Esophagus squamous epithelium (tissue), 5 donors: Measurements from ENCODE around the gene DGKB. TPM values are rescaled to one million over a fixed set of nuclear protein-coding genes. Genes with fewer than 3 reads are reported as not detected.

ENCODE experiments used
- DNase-seq: peaks from one replicate; lab custom pipeline; 2025; lab: John Stamatoyannopoulos, UW
- H3K27ac ChIP-seq, 4 donors: fragments of 200-600 bp; sonication (generic); one replicate each; pipeline ENCODE4 v1.5.1; 2016 to 2019; ENCODE audit warnings: mild to moderate bottlenecking in 1 of 4
- H3K27me3 ChIP-seq, 4 donors: fragments of 200-600 bp; sonication (generic); 1 replicate in 3 of 4; 2 replicates in 1 of 4; pipeline versions ENCODE4 v1.5.1 to v1.6.0; 2017 to 2021; ENCODE audit warnings: antibody characterized with exemption in 1 of 4
- H3K36me3 ChIP-seq, 3 donors: fragments of 200-600 bp; sonication (generic); one replicate each; pipeline ENCODE4 v1.5.1; 2016 to 2019
- H3K4me1 ChIP-seq, 3 donors: fragments of 200-600 bp; sonication (generic); one replicate each; pipeline ENCODE4 v1.5.1; 2017 to 2019
- H3K4me3 ChIP-seq, 4 donors: fragments of 200-600 bp; sonication (generic); 1 replicate in 3 of 4; 2 replicates in 1 of 4; pipeline ENCODE4 v1.5.1; 2016 to 2019; ENCODE audit warnings: mild to moderate bottlenecking in 2 of 4, moderate library complexity in 1 of 4
- H3K9me3 ChIP-seq, 3 donors: fragments of 200-600 bp; sonication (generic); one replicate each; pipeline ENCODE4 v1.5.1; 2016 to 2019
- CTCF ChIP-seq, 6 experiments: fragments of 450-650 bp in 4 of 6; fragments of 200-600 bp in 2 of 6; sonication (generic) in 2 of 6; IDR thresholded peaks; one replicate each; pipeline ENCODE4 v1.5.1; 2016 to 2019; ENCODE audit warnings: antibody characterized with exemption in 6 of 6, mild to moderate bottlenecking in 4 of 6, moderate library complexity in 4 of 6
- POLR2A ChIP-seq, 4 donors: fragments of 450-650 bp; IDR thresholded peaks; one replicate each; pipeline ENCODE4 v1.6.1; 2017; ENCODE audit warnings: antibody characterized with exemption in 4 of 4, mild to moderate bottlenecking in 4 of 4, moderate library complexity in 3 of 4
- WGBS, 2 donors: methylation state at CpG; one replicate each; pipeline ENCODE4 v1.1.5; 2018; 5-methylcytosine and 5-hydroxymethylcytosine counted together
- intact Hi-C: fragments of 100-400 bp; cut with DNase I; formaldehyde crosslinking; loops from one replicate; pipeline ENCODE4 v1.15.0; 2022
- total RNA-seq, 4 donors: library from RNA; depleted of rRNA; stranded (reverse); fragments of >200 nt; gene quantifications; one replicate each; pipeline ENCODE4 v1.1.0, GENCODE V29; 2016
- donor health status: DM: yes; HTN: yes; CAD: no.

DGKB gene
- total RNA-seq, 4 donors from 2014 or later = 0.09 to 1.1 (median 0.23) TPM; not detected in 1

- H3K36me3 ChIP-seq = no peaks in the 10 kb centered on the region
- 49 to 69% methylated on average over 2 of the region's 2 CpGs for WGBS, 2 donors
- intact Hi-C loops = no loop called here
- H3K4me1 ChIP-seq = no peaks in the 10 kb centered on the region
- H3K27ac ChIP-seq = no peak overlapping the region
- H3K9me3 ChIP-seq = peaks cover 0 to 3% (median 0%) of the 10 kb centered on the region in 3 donors
- no peak for TF ChIP-seq POLR2A (IDR thresholded peaks at IDR 0.05)
- no peak for TF ChIP-seq CTCF (IDR thresholded peaks at IDR 0.05)
- no peak for DNase-seq
- no peak overlapping the region for H3K4me3 ChIP-seq
- H3K27me3 ChIP-seq = no peaks in the 10 kb centered on the region
These were observed 263.2 kb downstream of the DGKB start for GRCh38 chr7:14639329-14639728.

- Histone ChIP-seq H3K36me3 (no peaks in the 10 kb centered on the region), H3K9me3 (no peaks in the 10 kb centered on the region), H3K4me1 (no peaks in the 10 kb centered on the region), H3K27me3 (no peaks in the 10 kb centered on the region), H3K4me3 (no peak overlapping the region), H3K27ac (no peak overlapping the region)
- TF ChIP-seq POLR2A (IDR thresholded peaks at IDR 0.05) (no peak), CTCF (IDR thresholded peaks at IDR 0.05) (no peak)
- DNase-seq = no peak
- 66 to 72% methylated on average over 2 of the region's 2 CpGs for WGBS, 2 donors
- intact Hi-C loops = no loop called here
These were observed 264.6 kb downstream of the DGKB start for GRCh38 chr7:14637968-14638367.

GRCh38 chr7:14635955-14636354, 266.6 kb downstream of the DGKB start:
- no peaks in the 10 kb centered on the region for H3K9me3 ChIP-seq
- H3K36me3 ChIP-seq = no peaks in the 10 kb centered on the region
- H3K4me3 ChIP-seq = no peak overlapping the region
- no peak overlapping the region for H3K27ac ChIP-seq
- no peaks in the 10 kb centered on the region for H3K27me3 ChIP-seq
- 62 to 65% methylated on average over 4 of the region's 4 CpGs for WGBS, 2 donors
- TF ChIP-seq POLR2A (IDR thresholded peaks at IDR 0.05) (no peak), CTCF (IDR thresholded peaks at IDR 0.05) (no peak)
- H3K4me1 ChIP-seq = no peaks in the 10 kb centered on the region
- DNase-seq = no peak
- intact Hi-C loops = no loop called here

GRCh38 chr7:14630048-14630447, 272.5 kb downstream of the DGKB start:
- H3K36me3 ChIP-seq = no peaks in the 10 kb centered on the region
- intact Hi-C loops = no loop called here
- no peaks in the 10 kb centered on the region for H3K9me3 ChIP-seq
- no peak for DNase-seq
- no peak for TF ChIP-seq POLR2A (IDR thresholded peaks at IDR 0.05)
- TF ChIP-seq CTCF (IDR thresholded peaks at IDR 0.05) = no peak
- 74 to 75% methylated on average over 2 of the region's 2 CpGs for WGBS, 2 donors
- H3K4me3 ChIP-seq = no peak overlapping the region
- no peaks in the 10 kb centered on the region for H3K4me1 ChIP-seq
- no peak overlapping the region for H3K27ac ChIP-seq
- H3K27me3 ChIP-seq = no peaks in the 10 kb centered on the region

- Histone ChIP-seq H3K4me3 (no peak overlapping the region), H3K9me3 (no peaks in the 10 kb centered on the region), H3K4me1 (no peaks in the 10 kb centered on the region), H3K27me3 (no peaks in the 10 kb centered on the region), H3K27ac (no peak overlapping the region), H3K36me3 (no peaks in the 10 kb centered on the region)
- intact Hi-C loops = no loop called here
- 78 to 87% methylated on average over 1 of the region's 1 CpG for WGBS, 2 donors
- no peak for TF ChIP-seq POLR2A (IDR thresholded peaks at IDR 0.05)
- TF ChIP-seq CTCF (IDR thresholded peaks at IDR 0.05) = no peak
- no peak for DNase-seq
These were observed 274.0 kb downstream of the DGKB start for GRCh38 chr7:14628516-14628915.
